GM18505 (cell line): ENCODE results near the gene MACROD2.
"Not testable (repeated sequence)": the region's sequence is repeated elsewhere in the genome, so short reads cannot be mapped to it uniquely, and the experiment has no call there.

Experiments
- ATAC-seq: cut with Tn5 transposase; IDR thresholded peaks from one replicate; pipeline ENCODE4 v1.9.1; 2021; ENCODE audit not compliant: unreplicated experiment
- POLR2A ChIP-seq: IDR thresholded peaks from 4 replicates; pipeline ENCODE4 v1.6.1; 2011; ENCODE audit warnings: borderline replicate concordance; ENCODE audit not compliant: insufficient read depth, insufficient read length; ENCODE audit errors: extremely low read depth

MACROD2 gene

GRCh38 chr20:14178952-14179351 lies 183.6 kb downstream of the MACROD2 start:
- no peak for TF ChIP-seq POLR2A
- ATAC-seq = no peak

GRCh38 chr20:14189794-14190402 lies 194.6 kb downstream of the MACROD2 start:
- ATAC-seq = no peak
- TF ChIP-seq POLR2A = no peak

- TF ChIP-seq POLR2A = no peak
- ATAC-seq = no peak
Measured at GRCh38 chr20:14191559-14191958, 196.2 kb downstream of the MACROD2 start.

DNA sequence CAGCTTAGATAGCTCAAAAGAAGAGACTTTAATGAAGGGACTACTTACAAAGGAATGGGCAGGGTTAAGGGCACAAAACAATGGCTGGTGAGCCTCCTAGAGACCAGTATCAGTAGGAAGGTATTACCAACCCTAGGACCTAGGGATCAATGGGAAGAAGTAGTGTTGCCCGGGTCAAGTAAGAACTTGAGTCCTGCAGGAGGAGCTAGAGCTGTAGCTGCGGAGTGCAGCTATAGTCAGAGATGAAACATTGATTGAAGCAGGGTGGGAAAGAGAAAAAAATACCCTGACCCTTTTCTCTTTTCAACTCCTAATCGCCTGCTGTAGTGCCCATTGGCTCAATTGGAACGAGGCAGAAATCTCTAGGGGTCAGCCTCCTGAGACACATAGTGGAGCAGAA lies 198.1 kb downstream of the MACROD2 start:
- no peak for ATAC-seq

DNA sequence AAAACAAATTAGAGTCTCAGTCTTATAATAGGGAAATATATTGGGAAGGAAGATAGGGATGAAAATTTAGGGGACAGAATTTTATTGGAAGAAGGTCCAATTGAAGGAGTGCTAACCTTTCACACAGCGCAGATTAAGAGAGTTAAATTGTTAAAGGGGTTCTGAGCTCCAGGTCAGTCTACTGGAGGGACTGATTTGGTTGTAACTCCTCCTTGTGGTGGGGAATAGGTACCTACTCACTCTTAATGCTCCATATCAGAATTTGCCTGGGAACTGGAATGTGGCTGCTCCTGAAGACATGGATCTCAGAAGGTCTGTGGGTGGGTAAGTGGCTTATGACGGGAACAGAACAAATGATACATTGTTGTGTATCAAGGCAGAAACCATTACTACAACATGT lies 198.6 kb downstream of the MACROD2 start:
- no peak for ATAC-seq
- no peak for TF ChIP-seq POLR2A

More for the DNA sequence above, 198.1 kb downstream of the MACROD2 start:
- TF ChIP-seq POLR2A = no peak

GRCh38 chr20:14197097-14197496 lies 201.8 kb downstream of the MACROD2 start:
- TF ChIP-seq POLR2A = no peak
- no peak for ATAC-seq

DNA sequence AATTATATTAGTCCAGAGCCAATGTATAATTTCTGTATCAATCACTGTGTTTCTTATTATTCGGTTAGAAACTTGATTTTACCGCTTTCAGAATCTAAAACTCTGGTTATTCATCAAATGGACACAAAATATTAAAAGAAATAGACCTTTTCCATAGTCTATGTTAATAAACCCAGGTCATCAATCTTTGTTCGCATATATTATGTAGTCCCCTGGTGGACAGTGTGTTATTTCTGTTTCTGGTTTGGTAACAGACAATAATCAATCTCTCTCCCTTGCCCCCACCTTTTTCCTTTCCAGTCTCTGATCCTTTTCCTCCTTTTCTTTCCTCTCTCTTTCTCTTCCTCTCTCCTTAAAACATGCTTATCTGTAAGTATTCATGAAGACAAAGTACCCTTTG lies 203.1 kb downstream of the MACROD2 start:
- ATAC-seq = no peak
- TF ChIP-seq POLR2A = no peak

DNA sequence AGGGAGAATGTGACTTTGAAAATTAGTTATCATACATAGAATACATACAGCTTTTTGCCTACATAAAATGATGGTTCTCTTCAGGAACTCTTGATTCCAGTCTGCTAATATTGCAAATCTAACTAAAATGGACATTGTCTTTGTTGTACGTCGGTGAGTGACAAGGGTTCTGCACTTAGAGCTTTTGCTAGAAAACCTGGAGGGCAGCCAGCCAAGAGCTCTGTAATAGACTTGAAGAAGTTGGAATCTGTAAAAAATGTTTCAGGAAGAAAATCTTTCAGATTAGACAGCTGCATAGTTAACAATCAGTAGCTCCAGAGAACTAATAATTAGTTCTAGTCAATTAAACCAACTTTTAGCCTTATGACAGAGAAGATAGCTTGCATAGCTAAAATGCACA lies 203.8 kb downstream of the MACROD2 start:
- no peak for TF ChIP-seq POLR2A
- ATAC-seq = no peak

DNA sequence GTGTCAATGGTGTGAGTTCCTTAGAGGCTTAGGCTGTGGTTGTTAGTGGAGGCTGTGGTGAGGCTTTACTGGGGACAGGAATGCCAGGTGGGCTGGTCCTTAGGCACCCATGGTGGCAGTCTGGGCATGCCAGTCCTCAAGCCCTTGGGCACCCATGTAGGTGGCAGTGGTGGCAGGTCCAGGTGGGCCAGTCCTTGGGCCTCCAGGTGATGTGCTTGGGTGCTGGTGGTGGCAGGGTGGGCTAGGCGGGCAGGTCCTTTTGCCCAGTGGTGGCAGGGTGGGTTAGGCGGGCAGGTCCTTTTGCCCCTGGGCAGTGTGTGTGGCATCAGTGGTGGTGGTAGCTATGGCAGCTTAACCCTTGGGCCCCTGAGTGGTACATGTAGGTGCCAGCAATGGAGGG lies 208.3 kb downstream of the MACROD2 start:
- ATAC-seq = no peak
- no peak for TF ChIP-seq POLR2A

DNA sequence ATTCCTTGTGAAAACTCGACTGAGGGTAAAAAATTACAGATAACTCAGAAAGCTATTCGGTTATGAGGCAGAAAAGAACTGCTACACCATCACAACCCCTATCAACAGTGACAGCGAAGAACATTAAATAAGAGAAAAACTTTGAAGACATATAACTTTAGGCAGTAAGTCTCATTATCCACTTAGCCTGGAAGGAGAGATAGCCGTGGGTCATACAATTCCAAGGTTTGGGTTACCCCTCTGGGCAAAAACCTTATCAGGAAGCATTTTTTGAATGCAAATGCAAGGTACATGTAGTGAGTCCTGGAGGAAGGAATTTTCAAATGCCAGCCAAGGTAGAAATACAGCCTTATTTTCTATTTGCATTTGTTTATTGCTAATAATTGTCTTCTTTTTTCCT lies 212.3 kb downstream of the MACROD2 start:
- no peak for ATAC-seq
- TF ChIP-seq POLR2A = no peak

GRCh38 chr20:14208956-14209355 lies 213.6 kb downstream of the MACROD2 start:
- TF ChIP-seq POLR2A = no peak
- no peak for ATAC-seq

- ATAC-seq = no peak
Measured at GRCh38 chr20:14210146-14210545, 214.8 kb downstream of the MACROD2 start.

DNA sequence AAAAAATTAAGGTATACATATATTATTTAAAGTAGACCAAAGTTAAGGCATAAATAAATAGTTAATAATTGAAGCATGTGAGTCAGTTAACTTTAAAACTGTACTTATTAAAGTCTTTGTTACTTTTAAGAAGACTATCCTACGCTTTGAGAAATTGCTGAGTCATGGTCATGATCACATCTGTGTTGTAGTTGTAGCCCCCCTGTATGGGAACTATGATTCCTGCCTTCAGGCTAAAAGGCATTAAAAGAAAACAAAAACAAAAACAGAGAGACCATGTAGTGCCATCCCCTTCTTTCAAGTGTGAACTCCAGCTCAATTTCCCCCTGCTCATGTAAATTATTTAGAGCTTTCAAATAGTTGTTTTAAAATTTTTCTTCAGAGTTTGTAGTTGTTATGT lies 218.7 kb downstream of the MACROD2 start:
- TF ChIP-seq POLR2A = no peak
- no peak for ATAC-seq

More at GRCh38 chr20:14210146-14210545, 214.8 kb downstream of the MACROD2 start:
- TF ChIP-seq POLR2A = no peak

DNA sequence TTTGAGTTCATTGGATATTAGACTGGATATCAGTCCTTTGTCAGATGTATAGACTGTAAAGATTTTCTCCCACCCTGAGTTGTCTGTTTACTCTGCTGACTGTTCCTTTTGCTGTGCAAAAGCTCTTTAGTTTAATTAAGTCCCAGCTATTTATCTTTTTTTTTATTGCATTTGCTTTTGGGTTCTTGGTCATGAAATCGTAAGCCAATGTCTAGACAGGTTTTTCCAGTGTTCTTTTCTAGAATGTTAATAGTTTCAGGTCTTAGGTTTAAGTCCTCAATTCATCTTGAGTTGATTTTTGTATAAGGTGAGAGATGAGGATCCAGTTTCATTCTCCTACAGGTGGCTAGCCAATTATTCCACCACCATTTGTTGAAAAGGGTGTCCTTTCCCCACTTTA lies 220.6 kb downstream of the MACROD2 start:
- ATAC-seq = not testable (repeated sequence)
